ENCODE data around the gene GNAT1.

Gene GNAT1

GRCh38 chr3:50233176-50233575 lies 41.8 kb downstream of the GNAT1 start:
- no peak for DNase-seq (ENCODE audit: low read depth)
- no peak overlapping the region for H3K4me3 ChIP-seq (replicated peaks; ENCODE audit: low read depth, low read length)
- no peak for TF ChIP-seq CTCF (IDR thresholded peaks at IDR 0.05; ENCODE audit: low read length, missing control alignments)

- peak; percentile 97 for DNase-seq (ENCODE audit: low read depth)
- TF ChIP-seq CTCF (IDR thresholded peaks at IDR 0.05; ENCODE audit: low read length, missing control alignments): no peak
- H3K4me3 ChIP-seq (replicated peaks; ENCODE audit: low read depth, low read length): peak within 1 kb of the TSS; percentile 94
These were observed 44.5 kb downstream of the GNAT1 start, which contains the start of gene GNAI2 for GRCh38 chr3:50235716-50236483. Gene GNAI2 (plus strand): TSS chr3:50236204. CDS start chr3:50236336, 132 bp downstream.

GRCh38 chr3:50236484-50237132 lies 45.2 kb downstream of the GNAT1 start:
- no peak for DNase-seq (ENCODE audit: low read depth)
- peak overlapping the region; percentile 94 for H3K4me3 ChIP-seq (replicated peaks; ENCODE audit: low read depth, low read length)
- TF ChIP-seq CTCF (IDR thresholded peaks at IDR 0.05; ENCODE audit: low read length, missing control alignments): no peak

- peak overlapping the region; percentile 94 for H3K4me3 ChIP-seq (replicated peaks; ENCODE audit: low read depth, low read length)
- peak; percentile 62 for DNase-seq (ENCODE audit: low read depth)
- TF ChIP-seq CTCF (IDR thresholded peaks at IDR 0.05; ENCODE audit: low read length, missing control alignments): no peak
These were observed 45.8 kb downstream of the GNAT1 start for GRCh38 chr3:50237133-50237651.

GRCh38 chr3:50237754-50238548 lies 46.5 kb downstream of the GNAT1 start:
- peak overlapping the region; percentile 94 for H3K4me3 ChIP-seq (replicated peaks; ENCODE audit: low read depth, low read length)
- no peak for TF ChIP-seq CTCF (IDR thresholded peaks at IDR 0.05; ENCODE audit: low read length, missing control alignments)
- DNase-seq (ENCODE audit: low read depth): peak; percentile 82

GRCh38 chr3:50238549-50239026 lies 47.2 kb downstream of the GNAT1 start:
- no peak for TF ChIP-seq CTCF (IDR thresholded peaks at IDR 0.05; ENCODE audit: low read length, missing control alignments)
- H3K4me3 ChIP-seq (replicated peaks; ENCODE audit: low read depth, low read length): peak overlapping the region; percentile 94
- no peak for DNase-seq (ENCODE audit: low read depth)
